Measurements from ENCODE around the gene BPIFB3. TPM values are rescaled to one million over a fixed set of nuclear protein-coding genes. Genes with fewer than 3 reads are reported as not detected.

BPIFB3 gene
- polyA plus RNA-seq, 1 donor from 2014 or later = not detected

- no peaks in the 10 kb centered on the region for H3K9me2 ChIP-seq (ENCODE audit: insufficient read depth, low read length)
- H3K36me3 ChIP-seq (ENCODE audit: insufficient read depth, low read length) = no peaks in the 10 kb centered on the region
- H3K27me3 ChIP-seq (ENCODE audit: insufficient read depth, low read depth, low read length) = no peaks in the 10 kb centered on the region
- H2AFZ ChIP-seq (ENCODE audit: low read depth, low read length) = no peak overlapping the region
- no peaks in the 10 kb centered on the region for H3K9me3 ChIP-seq (ENCODE audit: low read length)
- no peaks in the 10 kb centered on the region for H3K79me2 ChIP-seq (replicated peaks; ENCODE audit: insufficient read depth, low read length)
- TF ChIP-seq CTCF (IDR thresholded peaks at IDR 0.05; ENCODE audit: poor library complexity, severe bottlenecking) (no peak), REST (IDR thresholded peaks at IDR 0.05; ENCODE audit: borderline replicate concordance) (no peak), TAF1 (IDR thresholded peaks at IDR 0.05; ENCODE audit: low read depth) (no peak), POLR2AphosphoS5 (IDR thresholded peaks at IDR 0.05) (no peak), SMC3 (conservative IDR thresholded peaks at IDR 0.05; ENCODE audit: poor library complexity) (no peak), EP300 (conservative IDR thresholded peaks at IDR 0.05; ENCODE audit: poor library complexity, severe bottlenecking) (no peak), RAD21 (conservative IDR thresholded peaks at IDR 0.05) (no peak), EZH2 (IDR thresholded peaks at IDR 0.05; ENCODE audit: borderline replicate concordance, insufficient read depth, low read length, poor library complexity, severe bottlenecking) (no peak), MXI1 (conservative IDR thresholded peaks at IDR 0.05; ENCODE audit: poor library complexity, severe bottlenecking) (no peak)
- H3K4me2 ChIP-seq (ENCODE audit: low read length) = no peak overlapping the region
- no peak overlapping the region for H3K27ac ChIP-seq (ENCODE audit: low read length)
- H3F3A ChIP-seq (ENCODE audit: insufficient read depth, low read length, poor library complexity, severe bottlenecking) = no peaks in the 10 kb centered on the region
- H4K20me1 ChIP-seq (ENCODE audit: insufficient read depth) = no peaks in the 10 kb centered on the region
- H3K4me3 ChIP-seq (ENCODE audit: low read length) = no peak overlapping the region
- no peak overlapping the region for H3K9ac ChIP-seq (ENCODE audit: low read length)
These were observed 38.6 kb upstream of the BPIFB3 start for GRCh38 chr20:33015114-33015484.

- no peaks in the 10 kb centered on the region for H3K36me3 ChIP-seq (ENCODE audit: insufficient read depth, low read length)
- no peaks in the 10 kb centered on the region for H3K79me2 ChIP-seq (replicated peaks; ENCODE audit: insufficient read depth, low read length)
- H3K9me2 ChIP-seq (ENCODE audit: insufficient read depth, low read length) = no peaks in the 10 kb centered on the region
- no peak overlapping the region for H3K27ac ChIP-seq (ENCODE audit: low read length)
- no peaks in the 10 kb centered on the region for H3K27me3 ChIP-seq (ENCODE audit: insufficient read depth, low read depth, low read length)
- no peak overlapping the region for H3K9ac ChIP-seq (ENCODE audit: low read length)
- H2AFZ ChIP-seq (ENCODE audit: low read depth, low read length) = no peak overlapping the region
- no peak overlapping the region for H3K4me2 ChIP-seq (ENCODE audit: low read length)
- H3F3A ChIP-seq (ENCODE audit: insufficient read depth, low read length, poor library complexity, severe bottlenecking) = no peaks in the 10 kb centered on the region
- H3K4me3 ChIP-seq (ENCODE audit: low read length) = no peak overlapping the region
- no peaks in the 10 kb centered on the region for H3K9me3 ChIP-seq (ENCODE audit: low read length)
- H4K20me1 ChIP-seq (ENCODE audit: insufficient read depth) = no peaks in the 10 kb centered on the region
- no peak for TF ChIP-seq TAF1 (IDR thresholded peaks at IDR 0.05; ENCODE audit: low read depth)
These were observed 37.8 kb upstream of the BPIFB3 start for GRCh38 chr20:33015700-33016580.

Data from neural cell (in vitro differentiated cells).